ENCODE data around the gene SDSL.
A peak's percentile ranks its signal among the peaks of the same experiment; 100 is the strongest.

The SDSL gene

DNA sequence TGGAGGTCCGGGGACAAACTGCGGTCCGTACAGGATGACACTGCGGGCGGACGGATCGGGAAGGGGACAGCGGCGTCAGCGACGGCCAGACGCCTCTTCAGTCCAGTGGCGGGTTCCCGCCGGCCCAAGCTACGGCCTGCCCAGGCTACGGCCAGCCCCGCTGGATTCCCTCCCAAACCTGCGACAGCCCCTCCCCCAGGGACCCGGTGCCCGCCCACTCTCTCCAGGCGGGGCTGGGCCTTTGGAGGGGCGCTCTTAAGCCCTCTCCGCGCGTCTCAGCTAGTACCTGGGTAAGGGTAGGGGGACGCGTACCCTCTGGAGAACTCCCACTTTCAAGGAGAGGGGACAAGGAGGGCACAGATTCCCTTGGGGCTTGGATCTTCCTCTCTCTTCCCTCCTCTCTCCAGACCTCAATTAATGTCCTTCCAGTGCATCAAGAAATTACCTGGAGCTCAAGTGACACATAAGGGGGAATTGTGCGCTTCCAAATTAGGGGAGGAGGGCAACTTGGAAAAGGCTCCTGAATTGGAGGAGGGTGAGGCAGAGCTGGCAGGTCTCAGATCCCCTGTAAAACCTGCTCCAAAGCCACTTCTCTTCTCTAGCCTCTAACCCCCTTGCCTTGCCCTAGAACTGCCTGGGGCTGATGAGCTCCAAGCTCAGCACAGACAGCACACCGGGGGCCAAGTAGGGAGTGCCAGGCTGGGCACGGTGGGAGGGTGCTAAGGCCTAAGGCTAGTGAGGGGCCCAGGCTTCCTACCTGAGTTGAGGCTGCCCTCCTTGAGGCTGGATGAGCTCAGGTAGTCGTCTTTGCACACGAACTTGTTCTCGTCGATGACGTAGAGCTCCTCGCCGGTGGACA, 46.4 kb downstream of the SDSL start:
- DNase-seq (ENCODE audit: low read depth, low spot score), result no peak

DNA sequence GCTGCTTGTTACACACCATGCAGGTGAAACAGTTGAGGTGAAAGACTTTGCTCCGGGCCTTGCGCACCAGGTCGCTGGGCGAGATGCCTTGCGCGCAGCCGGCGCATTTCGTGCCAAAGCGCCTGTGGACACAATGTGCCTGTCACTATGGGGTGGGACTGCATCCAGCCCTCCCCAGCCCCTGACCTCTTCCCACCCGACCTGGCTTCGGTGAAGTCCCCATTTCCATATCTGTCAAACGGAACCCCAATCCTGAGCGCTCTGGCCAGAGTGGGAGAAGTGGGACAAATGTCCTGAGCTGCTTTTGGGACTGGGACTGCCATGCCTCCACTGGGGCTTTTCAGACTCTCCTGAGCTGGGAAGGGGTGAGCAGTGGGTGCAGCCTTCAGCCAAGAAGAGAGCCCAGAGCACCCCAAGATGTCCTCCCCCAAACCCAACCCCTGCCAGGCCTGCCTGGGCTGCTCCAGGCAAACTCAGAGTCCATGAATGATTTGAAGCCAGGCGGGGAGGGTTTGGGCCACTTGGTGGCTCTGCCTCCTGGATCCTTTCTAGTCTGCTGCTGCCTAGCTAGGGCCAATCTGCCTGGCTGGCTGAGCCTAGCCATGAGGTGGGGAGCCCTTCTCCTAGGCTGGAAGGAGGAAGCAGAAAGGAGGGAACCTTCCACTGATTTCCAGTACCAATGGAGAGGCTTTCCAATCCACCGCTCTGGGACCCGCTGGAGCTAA, 47.2 kb downstream of the SDSL start:
- DNase-seq (ENCODE audit: low read depth, low spot score), result no peak

DNA sequence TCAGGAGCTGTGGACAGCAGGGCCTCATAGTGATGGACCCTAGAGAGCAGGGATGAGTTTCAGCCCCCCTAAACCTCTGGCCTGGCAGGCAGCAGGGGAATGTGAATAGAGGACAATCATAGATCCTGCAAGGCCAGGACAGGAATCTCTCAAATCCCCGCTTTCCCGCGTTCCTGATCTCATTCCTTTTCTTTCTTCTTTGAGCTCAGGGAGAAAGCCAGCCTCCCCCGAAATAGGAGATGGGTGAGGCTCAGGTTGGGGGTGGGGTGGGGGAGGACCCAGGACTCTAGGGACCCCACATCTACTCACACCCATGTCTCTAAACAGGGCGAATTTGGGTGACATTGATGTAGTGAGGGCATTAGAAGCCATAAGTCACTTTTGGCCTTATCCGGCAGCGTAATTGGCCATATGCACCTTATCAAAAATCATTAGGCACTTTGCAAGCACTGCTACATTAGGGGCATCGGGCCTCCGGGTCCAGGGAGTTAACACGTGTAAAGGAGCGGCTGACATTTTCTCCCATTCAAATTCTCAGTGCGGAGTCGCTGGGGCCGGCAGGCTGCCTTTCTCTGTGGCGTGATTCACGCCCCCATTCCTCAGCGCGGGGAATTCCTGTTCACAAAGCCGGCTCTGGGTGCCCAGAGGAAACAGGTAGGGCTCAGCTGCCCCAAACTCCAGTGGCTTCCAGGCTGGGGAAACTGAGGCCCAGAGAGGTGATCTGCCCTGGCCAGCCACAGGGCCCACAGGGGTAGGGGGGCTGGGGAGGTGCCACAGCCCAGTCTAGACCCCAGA, 48.0 kb downstream of the SDSL start:
- DNase-seq (ENCODE audit: low read depth, low spot score), result no peak

DNA sequence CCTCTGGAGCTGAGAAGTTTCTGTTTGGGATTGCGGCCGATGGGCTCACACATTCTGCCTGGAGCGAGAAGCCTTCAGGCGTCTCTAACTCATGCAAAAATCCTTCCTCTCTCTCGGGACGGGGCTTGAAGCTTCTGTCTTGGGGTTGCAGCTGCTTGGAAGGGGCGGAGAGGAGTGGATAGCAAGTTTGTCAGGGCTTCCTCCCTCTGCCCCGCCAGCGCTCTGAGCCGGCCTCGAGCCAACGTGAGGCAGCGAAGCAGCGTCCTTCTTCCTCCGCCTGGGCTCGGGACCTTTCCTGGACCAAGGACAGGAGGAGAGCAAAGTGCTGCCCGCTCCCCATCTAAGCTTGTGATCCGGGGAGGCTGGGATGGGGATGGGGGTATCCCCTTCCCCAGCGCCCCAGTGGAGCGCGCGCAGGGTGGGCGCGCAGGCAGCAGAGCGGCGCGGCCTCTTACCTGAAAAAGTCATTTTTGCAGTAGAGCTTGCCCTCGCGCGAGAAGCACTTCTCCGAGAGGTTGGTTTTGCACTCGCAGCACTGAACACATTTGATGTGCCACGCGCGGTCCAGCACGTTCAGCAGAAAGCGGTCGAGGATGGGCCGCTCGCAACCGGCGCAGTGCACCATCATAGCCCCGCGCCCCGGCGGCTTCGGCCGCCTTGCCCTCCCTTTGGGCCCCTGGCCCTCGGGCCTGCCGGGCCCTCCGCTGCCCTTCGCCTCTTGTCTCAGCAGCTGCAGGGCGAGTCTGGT, 48.9 kb downstream of the SDSL start:
- no peak for DNase-seq (ENCODE audit: low read depth, low spot score)

DNA sequence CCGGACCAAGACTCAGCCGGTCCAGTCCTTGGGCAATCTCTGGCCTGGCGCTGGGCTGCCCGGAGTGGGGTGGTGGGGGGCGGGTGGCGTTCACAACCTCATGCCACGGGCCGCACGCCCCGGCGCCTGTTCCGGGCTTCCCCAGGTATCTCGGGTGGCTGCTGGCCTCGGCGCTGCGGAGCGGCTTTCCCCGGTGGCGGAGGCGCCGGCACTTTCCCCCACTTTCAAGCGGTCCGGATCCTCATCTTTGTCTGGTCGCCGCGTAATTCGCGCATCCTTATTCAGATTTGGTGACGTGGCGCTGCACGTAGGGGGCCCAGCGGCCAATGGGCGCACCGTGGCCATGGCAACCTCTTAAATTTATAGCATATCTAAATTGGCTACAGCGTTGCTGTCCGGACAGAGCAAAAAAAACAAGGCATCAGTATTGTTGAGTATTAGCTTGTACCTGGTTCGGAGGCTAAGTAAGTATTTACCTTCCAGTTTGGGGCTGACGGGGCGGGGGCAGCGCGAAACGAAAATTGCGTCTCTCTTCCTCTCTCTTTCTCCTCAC, 49.5 kb downstream of the SDSL start, which contains the start of gene LHX5:
TSS of gene LHX5 (minus strand) at position 253 of the 553 bp plus-strand sequence. CDS start 373 bp downstream, outside the sequence.
- no peak for DNase-seq (ENCODE audit: low read depth, low spot score)

DNA sequence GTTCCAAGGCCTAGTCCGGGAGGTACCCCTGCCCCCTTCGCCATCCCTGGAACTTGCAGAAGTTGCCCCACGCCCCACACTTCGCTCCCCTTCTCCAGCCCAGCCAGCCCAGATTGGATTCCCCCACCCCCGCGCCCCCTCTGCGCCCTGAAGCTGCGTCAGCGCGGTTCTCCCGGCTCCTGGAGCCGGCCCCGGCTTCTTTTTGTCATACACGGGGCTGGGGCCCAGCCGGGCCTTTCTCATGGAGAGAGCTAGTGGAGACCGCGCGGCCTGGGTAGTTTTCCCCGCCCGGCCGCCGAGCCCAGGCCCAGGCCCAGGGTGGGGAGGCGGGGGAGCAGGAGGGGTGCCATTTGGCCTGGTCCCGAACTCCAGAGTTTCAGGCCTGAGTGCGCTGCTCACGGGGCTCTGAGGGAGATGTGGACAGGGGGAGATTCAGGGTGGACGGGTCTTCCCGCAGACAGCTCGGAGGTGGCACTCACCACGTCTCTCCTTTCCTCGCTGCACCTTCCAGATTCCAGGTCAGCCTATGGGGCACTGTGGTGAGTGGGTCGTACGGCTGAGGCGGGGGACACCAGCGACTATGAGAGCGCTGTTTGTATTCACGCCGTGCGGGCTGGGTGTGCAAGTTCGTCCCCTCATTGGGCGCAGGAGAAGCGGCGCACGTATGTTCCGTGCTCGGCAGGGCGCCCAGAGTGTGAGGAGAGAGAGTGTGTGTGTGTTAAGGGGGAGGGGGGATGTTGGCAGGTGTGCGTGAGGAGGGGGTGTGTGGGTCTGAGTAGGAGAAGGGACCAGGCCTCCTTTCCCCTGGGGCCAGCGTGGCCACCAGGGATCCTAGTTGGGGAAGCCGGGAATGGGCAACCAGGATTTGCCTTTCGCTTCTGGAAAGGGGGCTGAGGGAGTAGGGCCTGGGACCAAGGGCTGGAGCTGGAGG, 50.3 kb downstream of the SDSL start:
- no peak for DNase-seq (ENCODE audit: low read depth, low spot score)

DNA sequence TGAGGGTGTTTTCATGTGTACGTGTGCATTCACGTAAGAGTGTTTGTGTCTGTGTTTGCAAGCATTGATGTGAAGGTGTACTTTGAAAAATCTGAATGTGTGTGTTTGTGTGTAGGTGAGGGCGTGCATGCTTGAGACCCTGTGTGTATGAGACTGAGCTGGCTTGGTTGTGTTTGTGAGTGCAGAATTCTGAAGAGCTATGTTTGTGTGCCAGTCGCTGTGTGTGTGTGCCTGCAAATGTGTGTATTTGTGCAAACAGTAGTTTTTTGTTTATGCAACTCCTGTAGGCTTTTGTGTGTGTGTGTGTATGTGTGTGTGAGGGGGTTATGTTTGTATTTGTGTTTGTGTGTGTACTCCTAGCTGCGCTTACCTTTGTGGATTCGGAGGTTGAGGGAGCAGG, 51.2 kb downstream of the SDSL start:
- no peak for DNase-seq (ENCODE audit: low read depth, low spot score)

DNA sequence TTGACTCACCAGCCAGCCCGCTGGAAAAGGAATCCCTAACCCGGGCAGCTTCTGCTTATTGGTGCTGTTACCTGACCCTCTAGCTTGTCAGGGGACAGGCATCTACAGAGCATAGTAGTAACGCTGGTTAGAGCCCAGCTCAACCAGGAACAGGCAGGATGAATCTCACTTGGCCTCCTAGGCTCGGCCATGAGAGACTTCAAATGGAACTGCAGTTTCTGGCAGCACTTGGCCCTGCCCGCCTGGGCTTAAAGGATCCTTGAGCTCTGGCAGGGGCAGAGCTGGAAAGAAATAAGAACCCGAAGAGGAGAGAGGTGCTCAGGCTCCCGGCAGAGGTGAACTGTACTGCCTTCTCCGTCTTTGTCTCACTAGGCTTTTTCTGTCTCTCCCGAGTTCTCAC, 51.8 kb downstream of the SDSL start:
- DNase-seq (ENCODE audit: low read depth, low spot score), result no peak

DNA sequence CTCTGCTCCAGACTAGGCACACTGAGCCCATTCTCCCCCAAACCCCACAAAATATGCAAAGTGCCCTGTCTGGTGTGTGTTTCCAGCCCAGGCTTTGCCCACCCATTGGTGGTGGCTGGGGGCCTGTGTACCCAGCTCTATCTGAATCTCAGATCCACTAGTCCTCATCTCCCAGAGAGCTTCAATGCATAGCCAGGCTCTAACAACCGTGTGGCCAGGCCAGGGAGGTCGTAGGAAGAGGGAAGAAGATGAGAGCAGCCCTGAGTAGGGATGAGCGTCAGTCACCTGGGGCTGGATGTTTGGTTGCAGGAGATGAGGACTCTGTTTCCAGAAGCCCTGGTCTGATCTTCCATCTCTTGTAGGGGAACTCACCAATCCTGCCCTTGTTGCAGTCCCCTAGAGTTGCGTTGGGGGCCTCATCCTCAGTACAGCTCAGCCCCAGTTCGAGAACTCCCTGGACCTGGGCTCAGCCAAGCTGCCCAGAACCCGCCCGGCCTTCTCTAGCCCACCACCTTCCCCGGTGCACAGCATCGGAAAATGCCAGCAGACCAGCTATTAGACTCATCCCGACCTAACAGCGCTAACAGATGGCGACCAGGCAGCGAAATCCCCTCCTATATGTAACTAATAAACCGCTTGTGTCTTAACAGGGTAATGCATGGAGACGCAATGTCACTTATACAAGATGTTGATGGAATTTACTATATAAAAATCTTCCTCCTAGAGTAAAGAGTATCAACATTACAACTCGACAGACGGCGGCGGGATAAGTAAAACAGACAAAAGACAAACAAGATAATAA, 52.7 kb downstream of the SDSL start:
- no peak for DNase-seq (ENCODE audit: low read depth, low spot score)

DNA sequence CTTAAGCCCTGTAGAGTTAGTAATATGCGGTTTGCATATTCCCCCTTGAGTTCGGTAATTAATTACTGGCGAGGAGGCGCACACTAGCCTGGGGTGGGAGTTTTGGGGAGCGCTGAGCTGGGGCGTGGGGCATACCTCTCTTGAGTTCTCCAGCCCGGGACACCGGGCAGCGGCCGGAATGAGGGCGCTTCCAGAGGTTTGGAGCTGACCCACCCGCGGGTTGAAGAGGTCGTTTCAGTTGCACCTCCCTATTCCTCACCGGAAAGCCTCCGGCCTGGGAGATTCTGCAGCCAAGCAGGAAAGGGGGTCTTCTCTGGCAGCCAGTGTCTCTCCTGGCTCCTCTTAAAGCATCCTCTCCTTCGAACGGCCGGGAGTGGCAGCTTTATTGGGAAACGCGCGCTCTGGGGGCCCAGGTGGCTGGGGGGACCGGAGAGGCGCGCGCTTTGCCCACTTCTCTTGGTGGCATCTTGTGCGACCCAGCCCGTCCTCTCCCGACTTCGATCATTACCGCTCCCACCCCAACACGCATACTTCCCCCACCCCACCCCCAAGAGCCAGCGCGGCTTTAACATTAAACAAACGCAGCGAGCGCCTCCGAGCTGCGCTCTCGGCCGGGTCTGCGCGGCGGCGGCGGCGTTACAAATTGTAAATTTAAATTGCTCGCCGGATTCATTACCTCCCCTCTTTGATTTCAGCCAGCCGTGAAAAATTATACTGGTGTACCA, 53.4 kb downstream of the SDSL start:
- DNase-seq (ENCODE audit: low read depth, low spot score), result no peak

DNA sequence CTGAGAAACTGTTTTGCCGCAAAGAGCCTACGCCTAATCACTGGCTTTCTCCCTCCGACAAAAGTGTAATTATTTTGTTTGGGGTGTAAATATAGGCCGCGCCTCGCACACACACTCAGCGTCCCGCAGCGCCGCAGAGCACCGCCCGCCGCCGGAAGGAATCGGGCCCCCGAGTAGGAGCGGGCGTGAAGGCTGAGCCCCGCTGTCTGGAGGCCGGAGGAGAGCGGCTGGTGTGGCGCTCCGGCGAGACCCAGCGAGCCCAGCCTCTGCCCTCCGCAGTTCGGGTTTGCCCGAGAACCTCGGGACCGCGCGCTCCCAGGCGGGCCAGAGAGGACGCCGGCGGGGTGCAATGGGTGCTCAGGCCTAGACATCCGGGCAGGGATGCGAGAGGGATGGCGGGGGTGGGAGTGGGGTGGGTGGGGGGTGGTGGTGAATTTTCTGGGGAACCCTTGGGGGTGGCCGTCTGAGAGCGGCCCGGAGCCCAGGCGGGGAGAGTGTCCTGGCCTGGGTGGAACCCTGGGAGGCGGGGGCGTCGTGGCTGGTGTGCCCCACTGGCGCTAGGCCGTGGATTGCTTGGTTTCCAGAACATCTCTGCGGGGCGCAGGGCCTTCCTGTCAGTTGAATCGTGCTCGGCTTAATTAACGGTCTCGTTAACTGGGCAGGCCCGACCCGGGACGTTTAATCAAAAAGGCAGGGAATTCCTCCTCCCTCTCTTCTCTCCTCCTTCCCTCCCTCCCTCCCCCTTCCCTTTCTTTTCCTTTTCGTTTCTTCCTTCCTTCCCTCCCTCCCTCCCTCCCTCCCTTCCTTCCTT, 54.2 kb downstream of the SDSL start:
- no peak for DNase-seq (ENCODE audit: low read depth, low spot score)

DNA sequence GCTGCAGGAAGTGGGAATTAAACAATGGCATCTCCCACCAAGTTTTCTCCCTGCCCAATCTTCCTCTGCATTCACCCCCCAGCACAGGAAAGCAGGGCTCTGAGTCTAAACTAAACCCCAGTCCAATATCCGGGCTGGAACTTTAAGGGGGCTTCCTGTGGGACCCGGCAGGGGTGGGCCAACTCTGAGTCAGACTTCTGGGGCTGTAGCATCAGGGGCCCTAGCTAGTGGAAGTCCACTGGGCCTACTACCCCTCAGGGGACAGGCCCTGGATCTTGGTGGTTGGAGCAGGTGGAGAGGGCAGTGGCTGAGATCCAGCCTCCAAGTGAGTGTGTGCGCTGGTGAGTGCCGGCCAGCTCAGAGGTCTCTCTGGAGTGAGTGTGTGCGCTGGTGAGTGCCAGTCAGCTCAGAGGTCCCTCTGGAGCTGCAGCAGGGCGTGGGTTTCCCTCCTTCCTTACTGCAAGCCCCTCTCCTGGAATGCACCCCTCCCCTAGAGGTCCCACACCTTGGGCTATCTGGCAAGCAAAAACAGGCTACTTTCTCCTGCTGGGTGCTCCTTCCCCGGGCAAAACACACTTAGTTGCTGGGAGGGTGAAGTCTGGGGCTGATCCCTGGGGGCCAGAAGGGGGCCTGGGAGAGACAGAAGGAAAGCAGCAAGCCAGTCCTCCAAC, 55.1 kb downstream of the SDSL start:
- DNase-seq (ENCODE audit: low read depth, low spot score), result no peak

DNA sequence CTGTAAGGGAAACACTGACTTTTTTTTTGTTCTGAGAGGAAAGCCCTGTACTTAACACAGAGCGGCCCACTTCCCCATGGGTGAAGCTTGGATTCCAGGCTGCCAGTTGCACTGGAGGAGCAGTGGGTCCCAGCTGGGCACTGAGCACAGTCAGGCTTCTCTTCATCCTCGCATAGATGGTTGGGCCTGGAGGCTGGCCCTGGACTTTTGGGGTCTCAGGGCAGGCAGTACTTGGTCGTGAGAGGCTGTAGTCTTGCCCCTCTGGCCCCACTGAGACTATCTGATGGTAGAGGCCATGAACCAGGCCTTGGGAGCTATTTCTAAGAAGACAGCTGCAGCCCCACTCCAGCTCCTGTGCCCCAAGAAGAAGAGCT, 55.6 kb downstream of the SDSL start:
- no peak for DNase-seq (ENCODE audit: low read depth, low spot score)

DNA sequence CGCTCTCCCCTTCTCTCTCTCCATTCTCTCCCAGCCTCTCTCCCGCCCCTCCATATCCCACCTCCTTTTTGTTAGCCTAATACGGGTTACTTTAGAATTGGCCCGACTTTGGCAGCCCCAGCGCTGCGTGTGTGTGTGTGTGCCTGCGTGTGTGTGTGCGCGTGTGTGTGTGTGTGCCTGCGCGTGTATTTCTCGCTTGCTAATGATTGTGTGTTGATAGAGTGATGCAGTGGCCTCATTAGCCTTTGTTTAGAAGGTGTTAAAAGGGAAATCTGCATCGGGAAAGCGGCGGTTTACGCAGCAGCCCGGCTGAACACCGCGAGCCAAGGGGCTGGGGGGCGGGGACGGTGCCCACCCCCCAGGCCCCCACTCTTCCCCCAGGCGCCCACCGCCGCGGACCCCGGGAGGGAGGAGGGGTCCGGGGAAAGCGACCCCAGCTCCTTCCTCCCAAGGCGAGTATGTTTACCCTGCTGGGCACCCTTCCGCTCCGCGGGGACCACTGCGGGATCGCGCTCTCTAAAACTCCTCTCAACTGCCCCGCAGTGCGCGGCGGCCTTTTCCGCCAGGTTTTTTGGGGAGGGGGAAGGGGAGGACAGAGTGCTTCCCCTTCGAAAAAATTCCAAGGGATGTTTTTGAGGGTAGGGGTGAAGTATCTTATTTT, 56.3 kb downstream of the SDSL start:
- no peak for DNase-seq (ENCODE audit: low read depth, low spot score)

DNA sequence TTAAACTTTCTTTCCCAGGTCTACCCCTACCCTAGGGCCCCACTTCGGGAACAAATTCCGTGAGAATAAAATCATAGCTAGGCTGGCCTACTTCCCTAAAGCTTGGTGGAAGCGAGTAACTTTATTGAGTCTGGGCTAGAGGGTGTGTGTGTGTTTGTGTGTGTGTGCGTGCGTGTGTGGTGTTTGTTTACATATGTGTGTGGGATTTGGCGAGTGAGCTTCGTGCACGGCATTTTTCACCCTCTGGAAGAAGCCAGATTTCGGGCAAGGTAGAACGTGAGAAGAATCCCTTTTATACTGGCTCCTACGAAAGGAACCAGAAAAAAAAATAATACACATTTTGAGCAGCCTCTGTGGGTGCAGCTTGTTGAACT, 57.0 kb downstream of the SDSL start:
- DNase-seq (ENCODE audit: low read depth, low spot score), result no peak

DNA sequence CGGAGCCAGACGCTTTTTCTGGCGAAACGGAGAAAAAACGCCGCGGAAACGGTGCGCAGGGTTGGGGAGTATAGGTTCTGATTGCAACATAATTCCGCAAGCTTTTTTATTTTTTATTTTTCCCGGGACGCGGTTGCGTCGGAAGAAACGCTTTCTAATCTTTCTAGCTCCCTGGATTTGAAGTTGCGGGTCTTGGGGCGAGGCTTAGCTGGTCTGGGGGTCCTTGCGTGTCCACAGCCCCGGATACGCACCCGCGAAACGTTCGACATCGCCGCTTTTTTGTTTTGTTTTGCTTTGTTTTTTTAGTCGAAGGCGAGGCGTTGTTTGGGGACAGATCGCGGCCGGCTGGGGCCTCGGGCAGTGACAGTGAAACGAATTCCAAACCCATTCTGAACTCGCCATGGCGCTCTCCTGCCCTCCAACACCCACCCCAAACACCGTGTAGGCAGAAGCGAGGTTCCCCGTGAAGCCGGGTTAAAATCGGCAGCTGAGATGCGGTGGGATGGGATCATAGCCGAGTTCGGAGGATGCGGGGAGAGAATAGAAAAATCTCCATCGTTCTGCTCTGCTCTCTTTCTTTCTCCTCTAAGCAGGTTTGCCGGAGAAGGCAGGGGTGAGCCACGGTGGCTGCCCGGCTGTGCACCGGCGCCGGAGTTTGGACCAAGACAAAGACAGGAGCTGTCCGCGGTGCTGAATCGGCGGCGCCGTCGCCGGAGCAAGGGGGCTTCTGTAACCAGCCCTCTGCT, 57.6 kb downstream of the SDSL start:
- DNase-seq (ENCODE audit: low read depth, low spot score), result peak; percentile 9
